ENCODE data around the gene PDLIM5.

GRCh38 chr4:94613248-94613647 is 161.5 kb downstream of the PDLIM5 start:
- no peak for TF ChIP-seq POLR2AphosphoS5 (IDR thresholded peaks at IDR 0.05; ENCODE audit: low read depth, low read length)
- TF ChIP-seq, protein P1, sequence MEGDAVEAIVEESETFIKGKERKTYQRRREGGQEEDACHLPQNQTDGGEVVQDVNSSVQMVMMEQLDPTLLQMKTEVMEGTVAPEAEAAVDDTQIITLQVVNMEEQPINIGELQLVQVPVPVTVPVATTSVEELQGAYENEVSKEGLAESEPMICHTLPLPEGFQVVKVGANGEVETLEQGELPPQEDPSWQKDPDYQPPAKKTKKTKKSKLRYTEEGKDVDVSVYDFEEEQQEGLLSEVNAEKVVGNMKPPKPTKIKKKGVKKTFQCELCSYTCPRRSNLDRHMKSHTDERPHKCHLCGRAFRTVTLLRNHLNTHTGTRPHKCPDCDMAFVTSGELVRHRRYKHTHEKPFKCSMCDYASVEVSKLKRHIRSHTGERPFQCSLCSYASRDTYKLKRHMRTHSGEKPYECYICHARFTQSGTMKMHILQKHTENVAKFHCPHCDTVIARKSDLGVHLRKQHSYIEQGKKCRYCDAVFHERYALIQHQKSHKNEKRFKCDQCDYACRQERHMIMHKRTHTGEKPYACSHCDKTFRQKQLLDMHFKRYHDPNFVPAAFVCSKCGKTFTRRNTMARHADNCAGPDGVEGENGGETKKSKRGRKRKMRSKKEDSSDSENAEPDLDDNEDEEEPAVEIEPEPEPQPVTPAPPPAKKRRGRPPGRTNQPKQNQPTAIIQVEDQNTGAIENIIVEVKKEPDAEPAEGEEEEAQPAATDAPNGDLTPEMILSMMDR (IDR thresholded peaks at IDR 0.05) = no peak
- TF ChIP-seq REST (IDR thresholded peaks at IDR 0.05; ENCODE audit: insufficient read depth in 1 of 2, low read depth in 2 of 2, low read length in 1 of 2) = no peak
- no peak for TF ChIP-seq SIN3A (IDR thresholded peaks at IDR 0.05; ENCODE audit: borderline replicate concordance, insufficient read depth, low read depth, low read length)
- no peak for TF ChIP-seq TCF7L2 (IDR thresholded peaks at IDR 0.05; ENCODE audit: low read depth, low read length)
